Loucy (cell line): ENCODE data around the gene HMGXB4.

ENCODE experiments used
- H2AFZ ChIP-seq: fragments of 200-600 bp; sonication (generic); 2 replicates; pipeline ENCODE4 v1.6.0; 2016; ENCODE audit warnings: antibody characterized with exemption, mild to moderate bottlenecking, low read length, moderate library complexity
- H3F3A ChIP-seq: fragments of 200-600 bp; 2 replicates; pipeline ENCODE4 v1.6.0; 2016; ENCODE audit warnings: antibody characterized with exemption, low read depth, mild to moderate bottlenecking
- H3K27me3 ChIP-seq: fragments of 200-600 bp; sonication (generic); 2 replicates; pipeline ENCODE4 v1.6.1; 2014; ENCODE audit warnings: low read length, mild to moderate bottlenecking; ENCODE audit not compliant: insufficient read depth, poor library complexity, severe bottlenecking
- H3K36me3 ChIP-seq: fragments of 200-600 bp; sonication (generic); 2 replicates; pipeline ENCODE4 v1.6.1; 2016; ENCODE audit warnings: low read length; ENCODE audit not compliant: insufficient read depth
- H3K4me1 ChIP-seq: fragments of 200-600 bp; sonication (generic); 2 replicates; pipeline ENCODE4 v1.5.1; 2014; ENCODE audit warnings: low read length, mild to moderate bottlenecking; ENCODE audit not compliant: insufficient read depth, poor library complexity, severe bottlenecking
- H3K4me2 ChIP-seq: fragments of 200-600 bp; sonication (generic); 2 replicates; pipeline ENCODE4 v1.6.0; 2014; ENCODE audit warnings: antibody characterized with exemption, low read length, low read depth, mild to moderate bottlenecking; ENCODE audit not compliant: poor library complexity, severe bottlenecking
- H3K4me3 ChIP-seq: fragments of 200-600 bp; sonication (generic); 2 replicates; pipeline ENCODE4 v1.5.1; 2014; ENCODE audit warnings: low read length, mild to moderate bottlenecking, mixed read lengths; ENCODE audit not compliant: poor library complexity, severe bottlenecking
- H3K79me2 ChIP-seq: fragments of 200-600 bp; sonication (generic); 2 replicates; pipeline ENCODE4 v1.6.1; 2014; ENCODE audit warnings: low read length; ENCODE audit not compliant: insufficient read depth
- H3K9ac ChIP-seq: fragments of 200-600 bp; sonication (generic); 2 replicates; pipeline ENCODE4 v1.6.0; 2014; ENCODE audit warnings: mild to moderate bottlenecking, low read depth, low read length, moderate library complexity; ENCODE audit not compliant: poor library complexity, severe bottlenecking
- H3K9me2 ChIP-seq: fragments of 200-600 bp; sonication (generic); replicated peaks from 2 replicates; pipeline ENCODE4 v1.6.1; 2016; ENCODE audit warnings: low read depth, low read length, mixed read lengths
- H3K9me3 ChIP-seq: fragments of 200-600 bp; sonication (generic); 2 replicates; pipeline ENCODE4 v1.6.1; 2014; ENCODE audit warnings: mild to moderate bottlenecking, antibody characterized with exemption, low read length, low read depth; ENCODE audit not compliant: insufficient read depth
- H4K20me1 ChIP-seq: fragments of 200-600 bp; sonication (generic); 2 replicates; pipeline ENCODE4 v1.6.0; 2014; ENCODE audit warnings: antibody characterized with exemption, low read length, mild to moderate bottlenecking; ENCODE audit not compliant: insufficient read depth, poor library complexity, severe bottlenecking
- EZH2phosphoT487 ChIP-seq: fragments of 200-600 bp; IDR thresholded peaks from 2 replicates; pipeline ENCODE4 v1.6.1; 2018; ENCODE audit warnings: antibody characterized with exemption, mild to moderate bottlenecking, moderate library complexity, borderline replicate concordance
- TF ChIP-seq, protein P1 (sequence below): fragments of 200-600 bp; sonication (generic); conservative IDR thresholded peaks from 2 replicates; pipeline ENCODE4 v1.5.1; 2014; ENCODE audit warnings: mild to moderate bottlenecking, antibody characterized with exemption, low read length

The HMGXB4 gene

DNA sequence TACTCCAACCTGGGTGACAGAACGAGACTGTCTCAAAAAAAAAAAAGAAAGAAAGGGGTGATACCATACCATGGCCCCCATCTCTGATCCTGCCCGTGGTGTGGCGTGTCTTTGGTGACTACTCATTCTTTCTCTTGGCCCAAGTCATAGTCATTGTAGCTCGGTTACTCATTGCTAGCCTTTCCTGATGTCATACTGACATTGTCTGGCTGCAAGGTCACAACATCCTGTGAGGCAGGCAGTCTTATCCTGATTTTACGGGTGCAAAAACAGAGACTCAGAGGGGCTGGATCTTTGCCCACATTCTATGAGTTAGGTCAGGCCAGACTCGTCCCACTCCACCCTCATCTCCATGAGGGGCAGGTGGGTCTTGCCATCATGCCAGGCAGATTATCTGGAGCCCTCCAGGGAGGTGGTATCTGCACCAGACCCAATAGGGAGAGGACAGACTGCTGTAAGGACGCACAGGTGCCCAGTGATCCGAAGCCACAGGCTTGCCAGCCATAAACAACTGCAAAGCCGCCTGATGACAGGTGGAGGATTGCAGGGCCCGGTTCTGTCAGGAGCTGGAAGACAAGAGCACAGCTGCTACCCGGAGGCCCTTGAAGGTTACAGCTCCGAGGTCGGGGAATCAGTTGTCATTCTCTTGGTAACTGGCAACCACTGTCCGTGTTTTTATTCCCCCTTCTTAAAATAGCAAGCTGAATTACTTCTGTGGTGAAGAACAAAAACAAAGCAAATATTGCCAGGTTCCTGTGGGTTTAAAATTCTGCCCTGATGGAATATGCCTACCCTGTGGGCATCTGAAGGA is 56.2 kb downstream of the HMGXB4 start:
- Histone ChIP-seq H3K4me2 (no peak overlapping the region), H3K4me1 (peaks cover 8% of the 10 kb centered on the region)

DNA sequence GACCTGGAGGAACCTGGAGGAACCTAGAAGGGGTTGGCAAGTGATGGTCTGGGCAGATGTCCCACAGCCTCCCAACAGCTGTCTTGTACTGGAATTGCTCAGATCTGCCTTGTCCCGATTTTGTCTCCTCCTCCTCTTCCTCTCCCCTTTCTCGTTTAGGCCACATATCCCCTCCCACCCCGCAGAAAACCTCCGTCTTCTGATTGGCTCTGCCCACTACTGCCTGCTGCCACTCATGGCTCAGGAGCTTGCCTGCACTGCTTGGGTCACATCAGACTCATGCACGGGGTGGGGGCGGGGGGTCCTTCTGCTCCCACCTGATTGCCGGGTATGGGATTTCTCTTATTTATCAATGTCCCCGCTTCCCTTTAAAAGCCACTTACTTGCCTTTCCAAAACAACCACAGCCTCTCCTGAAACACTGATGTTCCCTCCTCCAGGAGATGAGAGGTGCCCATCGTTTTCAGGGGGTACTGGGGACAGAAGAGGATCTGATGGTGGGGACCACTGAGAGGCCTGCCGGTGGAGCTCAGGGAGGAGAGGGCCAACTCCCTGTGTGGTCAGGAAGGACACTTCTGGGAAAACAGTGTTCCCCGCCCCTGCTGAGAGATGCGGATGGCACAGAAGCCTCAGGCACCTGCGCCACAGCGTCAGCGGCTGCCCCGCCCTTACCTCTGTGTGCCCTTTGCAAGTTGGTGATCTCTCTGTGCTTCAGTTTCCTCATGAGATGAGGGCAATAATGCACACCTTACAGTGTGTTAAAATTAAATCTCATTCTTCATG is 57.1 kb downstream of the HMGXB4 start:
- H3F3A ChIP-seq = no peaks in the 10 kb centered on the region
- H3K9ac ChIP-seq = no peak overlapping the region

More for the DNA sequence above, 56.2 kb downstream of the HMGXB4 start:
- no peaks in the 10 kb centered on the region for H3K79me2 ChIP-seq
- no peaks in the 10 kb centered on the region for H3K9me2 ChIP-seq
- TF ChIP-seq, protein P1, sequence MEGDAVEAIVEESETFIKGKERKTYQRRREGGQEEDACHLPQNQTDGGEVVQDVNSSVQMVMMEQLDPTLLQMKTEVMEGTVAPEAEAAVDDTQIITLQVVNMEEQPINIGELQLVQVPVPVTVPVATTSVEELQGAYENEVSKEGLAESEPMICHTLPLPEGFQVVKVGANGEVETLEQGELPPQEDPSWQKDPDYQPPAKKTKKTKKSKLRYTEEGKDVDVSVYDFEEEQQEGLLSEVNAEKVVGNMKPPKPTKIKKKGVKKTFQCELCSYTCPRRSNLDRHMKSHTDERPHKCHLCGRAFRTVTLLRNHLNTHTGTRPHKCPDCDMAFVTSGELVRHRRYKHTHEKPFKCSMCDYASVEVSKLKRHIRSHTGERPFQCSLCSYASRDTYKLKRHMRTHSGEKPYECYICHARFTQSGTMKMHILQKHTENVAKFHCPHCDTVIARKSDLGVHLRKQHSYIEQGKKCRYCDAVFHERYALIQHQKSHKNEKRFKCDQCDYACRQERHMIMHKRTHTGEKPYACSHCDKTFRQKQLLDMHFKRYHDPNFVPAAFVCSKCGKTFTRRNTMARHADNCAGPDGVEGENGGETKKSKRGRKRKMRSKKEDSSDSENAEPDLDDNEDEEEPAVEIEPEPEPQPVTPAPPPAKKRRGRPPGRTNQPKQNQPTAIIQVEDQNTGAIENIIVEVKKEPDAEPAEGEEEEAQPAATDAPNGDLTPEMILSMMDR = no peak
- TF ChIP-seq EZH2phosphoT487 = no peak
- H3K9ac ChIP-seq = no peak overlapping the region
- H4K20me1 ChIP-seq = peaks cover 4% of the 10 kb centered on the region
- no peaks in the 10 kb centered on the region for H3K9me3 ChIP-seq
- peaks cover 9% of the 10 kb centered on the region; the same call in 1 of the 2 replicates for H3K36me3 ChIP-seq
- H3K27me3 ChIP-seq = no peaks in the 10 kb centered on the region
- H3F3A ChIP-seq = no peaks in the 10 kb centered on the region
- H3K4me3 ChIP-seq = no peak overlapping the region
- no peak overlapping the region for H2AFZ ChIP-seq

DNA sequence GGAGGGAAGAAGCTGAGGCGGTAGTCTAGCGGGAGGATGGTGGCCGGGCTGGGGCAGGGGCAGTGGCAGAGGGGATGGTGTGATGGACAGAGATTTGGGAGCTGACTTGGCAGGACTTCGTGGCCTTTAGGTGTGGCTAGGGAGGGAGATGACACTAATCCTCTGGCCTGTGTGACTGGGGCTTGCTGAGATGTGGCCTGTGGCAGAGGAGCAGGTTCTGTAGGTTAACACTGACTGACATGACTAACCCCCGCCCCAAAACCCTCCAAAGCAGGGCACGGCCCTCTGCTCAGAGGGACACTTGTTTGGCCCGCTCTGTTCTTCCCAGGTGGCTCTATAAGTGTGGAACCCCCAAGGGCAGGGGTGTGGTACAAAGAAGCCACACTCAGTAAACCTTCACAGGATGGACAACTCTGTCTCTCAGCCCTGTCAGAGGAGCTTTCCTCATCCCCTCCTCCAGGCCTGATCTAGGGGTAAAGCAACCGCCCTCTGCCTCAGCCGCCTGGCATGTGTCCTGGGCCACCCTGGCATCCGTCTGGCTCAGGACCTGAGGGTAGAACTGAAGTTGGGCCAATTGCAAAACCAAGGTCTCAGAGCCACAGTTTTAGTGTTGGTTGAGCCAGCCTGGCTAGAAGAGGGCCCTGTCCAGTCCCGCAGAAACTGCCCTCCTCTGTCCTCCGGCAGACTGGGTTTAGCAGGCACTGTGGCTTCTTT is 58.0 kb downstream of the HMGXB4 start:
- H3K4me1 ChIP-seq = peaks cover 8% of the 10 kb centered on the region
- H3K4me2 ChIP-seq = no peak overlapping the region
- H3K9me3 ChIP-seq = no peaks in the 10 kb centered on the region
- no peaks in the 10 kb centered on the region for H3K79me2 ChIP-seq
- H3K36me3 ChIP-seq = peaks cover 9% of the 10 kb centered on the region; the same call in 1 of the 2 replicates
- no peak overlapping the region for H2AFZ ChIP-seq
- H3K4me3 ChIP-seq = no peak overlapping the region
- no peak overlapping the region for H3K9ac ChIP-seq
- TF ChIP-seq, protein P1 = no peak
- no peak for TF ChIP-seq EZH2phosphoT487
- no peaks in the 10 kb centered on the region for H3K9me2 ChIP-seq
- no peaks in the 10 kb centered on the region for H3F3A ChIP-seq
- no peaks in the 10 kb centered on the region for H3K27me3 ChIP-seq
- no peaks in the 10 kb centered on the region for H4K20me1 ChIP-seq

More for the DNA sequence above, 57.1 kb downstream of the HMGXB4 start:
- H3K9me3 ChIP-seq = no peaks in the 10 kb centered on the region
- H3K27me3 ChIP-seq = no peaks in the 10 kb centered on the region
- H3K9me2 ChIP-seq = no peaks in the 10 kb centered on the region
- H2AFZ ChIP-seq = no peak overlapping the region
- H3K36me3 ChIP-seq = peaks cover 9% of the 10 kb centered on the region; the same call in 1 of the 2 replicates
- peaks cover 8% of the 10 kb centered on the region for H3K4me1 ChIP-seq
- no peaks in the 10 kb centered on the region for H3K79me2 ChIP-seq
- no peak overlapping the region for H3K4me3 ChIP-seq
- no peak overlapping the region for H3K4me2 ChIP-seq
- no peaks in the 10 kb centered on the region for H4K20me1 ChIP-seq
- TF ChIP-seq EZH2phosphoT487 = no peak
- TF ChIP-seq, protein P1 = no peak
